DMS79 treated with DMSO at 0.1 percent for 48 hours (cell line): ENCODE measurements around the gene UBR7.
"Not testable (repeated sequence)": the region's sequence is repeated elsewhere in the genome, so short reads cannot be mapped to it uniquely, and the experiment has no call there.

Experiments
- DNase-seq: peaks from one replicate; lab custom pipeline; 2025; lab: John Stamatoyannopoulos, UW

UBR7 gene

GRCh38 chr14:93206793-93207467 is at the start of gene UBR7, which contains the start of gene GON7:
UBR7 (plus strand) TSS chr14:93207256; CDS start chr14:93207292, 36 bp downstream.
GON7 (minus strand) TSS chr14:93207065; CDS start chr14:93207037, 28 bp downstream.
- DNase-seq = peak; percentile 99

- not testable (repeated sequence) for DNase-seq
These were observed 48.7 kb upstream of the UBR7 start for GRCh38 chr14:93158349-93158748.

GRCh38 chr14:93159625-93160352 is 47.3 kb upstream of the UBR7 start:
- DNase-seq = not testable (repeated sequence)

- DNase-seq = no peak
These were observed 46.7 kb upstream of the UBR7 start for GRCh38 chr14:93160353-93160801.

- no peak for DNase-seq
These were observed 45.6 kb upstream of the UBR7 start for GRCh38 chr14:93161411-93161940.

GRCh38 chr14:93163564-93163963 is 43.5 kb upstream of the UBR7 start:
- DNase-seq = no peak

- not testable (repeated sequence) for DNase-seq
These were observed 41.5 kb upstream of the UBR7 start for GRCh38 chr14:93165271-93166265.

- not testable (repeated sequence) for DNase-seq
These were observed 38.4 kb upstream of the UBR7 start for GRCh38 chr14:93168610-93169009.

GRCh38 chr14:93169619-93170018 is 37.4 kb upstream of the UBR7 start:
- not testable (repeated sequence) for DNase-seq

GRCh38 chr14:93170141-93170540 is 36.9 kb upstream of the UBR7 start:
- DNase-seq = not testable (repeated sequence)

GRCh38 chr14:93171376-93171775 is 35.7 kb upstream of the UBR7 start:
- no peak for DNase-seq

GRCh38 chr14:93173943-93174395 is 33.1 kb upstream of the UBR7 start:
- DNase-seq = no peak

- not testable (repeated sequence) for DNase-seq
These were observed 32.3 kb upstream of the UBR7 start for GRCh38 chr14:93174731-93175130.

GRCh38 chr14:93175492-93175891 is 31.6 kb upstream of the UBR7 start:
- DNase-seq = no peak

- DNase-seq = peak; percentile 55
These were observed 23.3 kb upstream of the UBR7 start for GRCh38 chr14:93183596-93184317.

- DNase-seq = peak; percentile 79
These were observed 22.4 kb upstream of the UBR7 start, which contains the start of the genes LYSET and MOAP1 for GRCh38 chr14:93184391-93185348. LYSET (plus strand) TSS chr14:93185317; CDS start chr14:93185406, 89 bp downstream. MOAP1 (minus strand) TSS chr14:93184897; CDS start chr14:93184242, 655 bp downstream.

GRCh38 chr14:93185349-93185720 is 21.7 kb upstream of the UBR7 start:
- no peak for DNase-seq

GRCh38 chr14:93186466-93186865 is 20.6 kb upstream of the UBR7 start:
- DNase-seq = no peak

GRCh38 chr14:93186956-93187355 is 20.1 kb upstream of the UBR7 start:
- no peak for DNase-seq
